ENCODE results near the gene GYG2.
"Not testable (repeated sequence)": the region's sequence is repeated elsewhere in the genome, so short reads cannot be mapped to it uniquely, and the experiment has no call there.

GYG2 gene

DNA sequence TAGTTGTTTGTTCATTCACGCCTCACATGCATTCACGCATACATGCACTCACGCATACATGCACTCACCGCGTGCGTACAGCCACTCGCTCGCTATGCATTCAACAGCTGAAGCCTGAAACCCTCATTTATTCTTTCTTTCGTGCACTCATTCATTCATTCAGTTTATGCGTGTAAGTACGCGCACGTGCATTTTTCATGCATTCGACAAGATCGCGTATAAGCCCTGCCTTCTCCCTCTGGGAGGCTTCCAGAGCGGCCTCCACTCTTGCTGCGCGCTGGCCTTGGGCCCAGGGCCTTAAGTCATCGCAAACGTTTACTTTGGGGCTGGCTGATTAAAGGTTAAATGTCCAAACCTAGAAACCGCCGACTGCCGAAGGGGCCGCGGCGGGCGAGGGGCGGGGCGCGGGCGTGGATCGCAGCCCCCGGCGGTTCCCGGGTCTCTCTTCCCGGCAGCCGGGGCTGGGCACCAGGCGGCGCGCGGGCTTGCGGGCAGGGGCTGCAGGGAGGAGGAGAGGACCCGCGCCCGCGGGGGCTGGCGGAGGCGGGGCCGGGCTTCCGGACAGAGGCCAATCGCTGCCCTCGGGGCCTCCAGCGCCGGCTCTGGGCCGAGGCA lies at the start of gene GYG2:
TSS of gene GYG2 (plus strand) at position 587 of the 615 bp plus-strand sequence. CDS start 1,259 bp downstream, outside the sequence.
- peak; percentile 10 for DNase-seq

DNA sequence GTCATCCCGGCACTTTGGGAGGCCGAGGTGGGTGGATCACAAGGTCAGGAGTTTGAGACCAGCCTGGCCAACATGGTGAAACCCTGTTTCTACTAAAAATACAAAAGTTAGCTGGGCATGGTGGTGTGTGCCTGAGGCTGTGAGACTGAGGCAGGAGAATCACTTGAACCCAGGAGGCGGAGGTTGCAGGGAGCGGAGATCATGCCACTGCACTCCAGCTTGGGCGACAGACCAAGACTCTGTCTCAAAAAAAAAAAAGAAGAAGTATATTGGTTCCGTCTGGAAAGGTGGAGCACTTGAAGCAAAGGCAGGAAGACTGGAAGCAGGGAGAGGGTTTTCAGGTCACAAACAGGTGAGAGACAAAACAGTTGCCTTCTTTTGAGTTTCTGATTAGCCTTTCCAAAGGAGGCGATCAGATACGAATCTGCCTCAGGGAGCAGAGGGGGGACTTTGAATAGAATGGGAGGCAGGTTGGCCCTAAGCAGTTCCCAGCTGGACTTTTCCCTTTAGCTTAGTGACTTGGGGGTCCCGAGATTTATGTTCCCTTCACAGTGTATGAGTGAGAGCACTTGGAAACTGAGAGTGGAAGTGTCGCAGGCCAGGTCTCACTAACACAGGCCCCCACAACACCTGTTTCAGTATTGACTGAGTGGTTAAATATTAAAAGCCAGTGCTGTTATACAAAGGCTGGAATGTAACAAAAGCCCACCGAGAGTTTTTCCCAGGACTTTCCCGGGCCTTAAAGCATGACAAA lies 48.1 kb upstream of the GYG2 start:
- DNase-seq, result not testable (repeated sequence)

DNA sequence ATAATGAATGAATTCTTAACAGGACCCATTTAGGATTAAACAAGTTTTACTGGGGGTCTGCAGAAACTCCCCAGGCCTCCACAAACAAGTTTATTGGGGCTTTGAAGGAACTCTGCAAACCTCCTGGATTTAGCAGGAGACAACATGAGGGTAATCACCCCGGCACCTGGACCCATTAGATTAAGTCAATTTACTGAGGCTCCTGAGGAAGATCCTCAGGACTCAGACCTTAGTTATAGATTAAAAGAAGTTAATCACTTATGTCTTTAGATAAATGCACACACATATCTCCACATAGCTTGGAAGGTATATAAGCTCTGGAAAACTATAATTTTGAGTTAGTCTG lies 47.5 kb upstream of the GYG2 start:
- DNase-seq, result no peak

DNA sequence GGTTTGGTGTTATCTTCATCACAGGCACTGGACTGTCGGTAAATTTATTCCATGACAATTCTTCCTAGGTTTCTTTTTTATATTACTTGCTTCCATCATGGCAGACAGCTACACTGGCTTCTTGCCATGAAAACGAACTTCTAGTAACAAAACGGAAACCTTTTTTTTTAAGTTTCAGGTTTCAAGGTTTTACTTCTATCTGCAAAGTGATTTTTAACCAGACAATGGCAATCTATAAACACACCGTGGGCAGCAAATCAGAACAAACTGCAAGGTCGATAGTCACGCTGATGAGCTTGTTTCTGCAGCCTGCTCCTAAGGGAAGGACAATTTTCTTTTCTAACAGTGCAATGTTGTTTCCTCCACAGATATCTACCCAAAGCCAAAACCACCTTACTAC lies 47.0 kb upstream of the GYG2 start:
- DNase-seq, result no peak

DNA sequence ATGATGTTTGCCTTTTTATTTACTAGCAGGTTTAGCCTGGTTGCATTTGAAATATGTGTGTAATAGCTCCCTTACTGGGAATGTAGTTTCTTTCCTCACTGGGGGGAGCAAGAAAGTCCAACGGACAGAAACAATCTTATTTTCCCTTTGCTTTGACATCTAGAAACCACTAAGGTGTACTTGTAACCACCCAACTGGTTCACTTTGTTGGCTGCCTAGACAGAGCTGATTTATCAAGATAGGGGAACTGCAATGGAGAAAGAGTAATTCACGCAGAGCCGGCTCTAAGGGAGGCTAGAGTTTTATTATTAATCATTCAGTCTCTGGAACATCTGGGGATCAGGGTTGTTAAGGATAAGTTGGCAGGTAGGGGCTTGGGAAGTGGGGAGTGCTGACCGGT lies 46.6 kb upstream of the GYG2 start:
- no peak for DNase-seq

DNA sequence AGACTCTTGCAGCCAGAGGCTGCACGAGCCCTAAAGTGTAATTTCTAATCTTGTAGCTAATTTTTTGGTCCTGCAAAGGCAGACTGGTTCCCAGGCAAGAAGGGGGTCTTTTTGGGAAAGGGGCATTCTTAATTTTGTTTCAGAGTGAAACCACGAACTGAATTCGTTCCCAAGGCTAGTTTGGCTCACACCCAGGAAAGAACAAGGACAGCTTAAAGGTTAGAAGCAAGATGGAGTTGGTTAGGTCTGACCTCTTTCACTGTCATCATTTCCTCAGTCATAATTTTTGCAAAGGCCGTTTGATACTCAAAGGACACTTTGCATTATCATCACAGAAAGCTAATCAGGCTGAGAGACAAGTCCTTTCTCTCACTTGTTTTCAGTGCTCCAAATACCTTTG lies 46.0 kb upstream of the GYG2 start:
- DNase-seq, result no peak

DNA sequence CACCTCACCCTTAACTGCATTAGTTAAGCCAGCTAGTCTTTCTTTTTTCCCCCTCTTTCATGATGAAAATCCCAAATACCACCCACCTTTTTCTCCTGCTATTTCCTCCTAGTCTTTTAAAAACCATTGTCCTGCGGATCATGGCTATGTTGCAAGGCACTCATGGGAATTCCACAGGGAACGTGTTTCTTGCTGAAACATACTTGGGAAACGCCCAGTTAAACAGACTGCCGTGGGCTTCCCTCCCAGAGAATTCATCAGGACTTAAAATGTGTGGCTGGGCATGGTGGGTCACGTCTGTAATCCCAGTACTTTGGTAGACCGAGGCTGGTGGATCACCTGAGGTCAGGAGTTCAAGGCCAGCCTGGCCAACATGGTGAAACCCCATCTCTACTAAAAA lies 44.7 kb upstream of the GYG2 start:
- no peak for DNase-seq

DNA sequence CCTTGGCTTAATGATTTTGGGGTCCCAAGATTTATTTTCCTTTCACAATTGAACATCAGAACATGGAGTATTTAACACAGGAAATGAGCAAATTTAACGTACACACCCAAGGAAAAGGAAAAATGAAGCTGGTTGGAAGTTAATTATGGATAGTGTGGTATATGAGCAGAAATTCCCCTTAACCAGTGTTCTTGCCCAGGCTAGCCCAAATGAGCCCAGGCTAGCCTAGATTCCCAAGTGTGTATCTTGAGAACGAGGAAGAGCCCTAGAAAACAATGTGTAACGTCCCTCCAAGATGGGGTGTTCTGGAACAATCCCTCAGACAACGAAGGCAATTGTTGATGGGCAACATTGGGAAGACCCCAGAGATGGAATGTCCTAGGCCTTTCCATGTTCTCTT lies 43.2 kb upstream of the GYG2 start:
- no peak for DNase-seq

DNA sequence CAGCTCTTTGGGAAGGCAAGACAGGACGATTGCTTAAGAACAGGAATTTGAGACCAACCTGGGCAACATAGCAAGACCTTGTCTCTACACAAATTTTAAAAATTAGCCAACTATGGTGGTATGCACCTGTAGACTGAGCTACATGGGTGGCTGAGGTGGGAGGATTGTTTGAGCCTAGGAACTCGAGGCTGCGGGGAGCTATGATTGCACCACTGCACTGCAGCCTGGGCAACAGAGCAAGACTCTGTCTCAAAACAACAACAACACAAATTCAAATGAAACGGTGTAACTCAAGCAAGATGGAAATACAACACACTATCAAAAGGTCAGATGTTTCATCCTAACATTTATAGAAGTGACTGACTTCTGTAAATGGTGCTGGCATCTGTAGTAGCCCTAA lies 39.8 kb upstream of the GYG2 start:
- no peak for DNase-seq

DNA sequence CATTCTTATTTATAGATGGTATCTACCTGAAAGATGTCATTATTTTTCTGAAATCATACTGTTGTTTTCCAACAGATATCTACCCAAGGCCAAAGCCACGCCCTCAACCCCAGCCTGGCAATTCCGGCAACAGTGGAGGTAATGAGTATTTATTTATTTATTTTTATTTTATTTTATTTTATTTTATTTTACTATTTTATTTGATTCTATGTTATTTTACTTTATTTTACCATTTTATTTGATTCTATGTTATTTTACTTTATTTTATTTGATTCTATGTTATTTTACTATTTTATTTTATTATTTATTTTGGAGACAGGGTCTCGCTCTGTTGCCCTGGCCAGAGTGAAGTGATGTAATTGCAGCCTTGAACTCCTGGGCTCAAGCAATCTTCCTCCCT lies 39.2 kb upstream of the GYG2 start:
- no peak for DNase-seq

DNA sequence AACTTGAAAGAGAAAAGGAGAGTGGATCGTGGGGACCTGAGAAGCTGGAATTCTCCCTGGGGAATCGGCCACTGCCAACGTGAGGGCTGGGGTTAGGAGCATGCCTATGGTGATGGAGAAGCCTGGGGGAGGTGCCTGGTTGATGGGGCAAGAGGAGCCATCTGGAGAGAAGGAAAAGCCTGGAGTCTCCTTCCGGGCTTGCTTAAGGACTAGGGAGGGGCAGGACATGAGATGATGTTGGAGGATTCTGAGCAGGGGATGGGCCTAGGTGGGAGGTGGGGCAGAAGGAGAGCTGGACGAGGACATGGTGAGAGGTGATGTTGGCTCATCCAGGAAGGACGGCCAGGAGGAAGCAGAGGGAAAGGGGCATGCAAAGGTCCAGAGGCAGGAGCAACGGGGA lies 35.0 kb upstream of the GYG2 start:
- no peak for DNase-seq

DNA sequence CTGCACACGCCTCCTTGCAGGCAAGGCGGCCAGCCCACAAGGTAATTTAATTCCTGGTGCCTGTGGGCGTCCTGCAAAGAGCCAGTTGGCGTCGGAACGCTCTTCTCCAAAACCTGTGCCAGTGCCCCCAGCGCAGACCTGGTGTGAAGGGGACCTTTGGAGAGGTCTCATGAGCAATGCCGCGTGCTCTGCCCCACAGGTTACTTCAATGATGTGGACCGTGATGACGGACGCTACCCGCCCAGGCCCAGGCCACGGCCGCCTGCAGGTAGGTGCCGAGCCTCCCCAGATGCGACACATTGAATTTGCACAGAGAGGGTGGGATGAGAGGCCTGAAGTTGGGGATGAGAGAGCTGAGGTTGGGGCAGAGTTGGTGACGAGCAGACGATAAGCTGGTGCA lies 34.4 kb upstream of the GYG2 start:
- DNase-seq, result no peak

DNA sequence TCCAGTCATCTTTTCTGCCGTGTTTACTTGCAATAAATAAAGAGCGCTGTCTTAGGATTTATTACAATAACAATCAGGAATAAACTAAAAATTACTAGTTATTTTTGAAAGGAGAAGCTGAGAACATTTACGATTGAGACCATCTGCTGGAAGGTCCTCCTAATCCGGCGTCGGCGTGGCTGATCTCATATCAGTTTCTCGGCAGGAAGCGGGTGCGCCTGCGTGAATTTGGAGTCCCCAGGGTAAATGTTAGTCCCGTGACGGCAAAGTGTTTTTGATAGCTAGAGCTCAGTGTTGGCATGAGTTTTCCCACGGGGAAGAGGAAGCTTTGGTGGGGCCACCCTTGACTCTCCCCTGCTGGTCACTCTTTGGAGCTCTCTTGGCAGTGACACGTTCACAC lies 31.9 kb upstream of the GYG2 start:
- DNase-seq, result not testable (repeated sequence)

DNA sequence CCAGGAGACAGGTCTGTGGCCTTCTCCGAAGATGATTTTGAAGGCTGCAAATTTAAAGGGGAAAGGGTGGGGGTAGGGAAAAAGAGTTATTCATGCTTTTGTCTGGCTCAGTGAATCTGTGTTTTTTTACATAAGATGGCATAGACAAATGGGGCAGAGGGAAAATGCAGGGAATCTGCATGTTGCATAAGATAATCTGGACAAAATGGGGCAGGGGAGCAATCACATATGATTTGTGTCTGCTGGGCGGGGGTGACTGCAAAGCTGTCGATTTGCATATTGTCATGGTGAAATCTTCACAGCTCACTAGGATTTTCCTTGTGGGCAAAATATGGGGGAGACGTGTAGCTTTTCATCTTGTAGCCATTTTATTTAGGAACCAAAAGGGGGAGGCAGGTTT lies 29.4 kb upstream of the GYG2 start:
- no peak for DNase-seq

DNA sequence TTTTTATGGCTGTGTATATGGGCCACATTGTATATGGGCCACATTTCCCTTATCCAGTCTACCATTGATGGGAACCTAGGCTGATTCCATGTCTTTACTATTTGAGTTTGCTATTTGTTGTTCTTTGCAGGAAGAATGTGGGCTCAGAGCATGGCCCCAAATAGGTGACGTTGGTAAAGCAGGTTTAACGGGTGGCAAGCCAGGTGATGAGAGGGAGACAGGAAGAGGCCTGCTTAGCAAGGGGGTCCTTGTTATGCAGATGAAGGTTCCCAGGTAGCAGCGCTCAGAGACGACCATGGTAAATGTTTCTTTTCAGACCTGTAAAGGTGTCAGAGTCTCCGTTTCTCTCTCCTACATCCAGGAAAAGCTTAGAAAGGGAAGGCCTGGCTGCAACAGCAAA lies 28.8 kb upstream of the GYG2 start:
- not testable (repeated sequence) for DNase-seq

DNA sequence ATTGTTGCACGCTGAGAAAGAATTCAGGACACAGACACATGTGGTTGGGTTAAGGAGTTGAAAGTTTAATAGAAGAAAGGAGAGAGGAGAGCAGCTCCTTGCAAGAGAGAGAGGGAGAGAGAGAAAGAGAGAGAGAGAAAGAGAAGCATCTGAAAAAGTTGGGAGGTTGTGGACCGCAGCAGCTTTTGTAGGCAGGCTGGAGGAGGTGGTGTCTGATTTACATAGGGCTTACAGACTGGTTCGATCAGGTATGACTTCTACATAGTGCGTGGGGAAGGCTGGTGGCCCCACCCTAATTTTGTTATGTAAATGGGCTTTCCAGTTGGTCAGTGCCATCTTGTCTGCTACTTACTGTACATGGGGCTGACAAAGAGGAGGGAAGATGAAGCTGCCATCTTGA lies 27.5 kb upstream of the GYG2 start:
- no peak for DNase-seq

DNA sequence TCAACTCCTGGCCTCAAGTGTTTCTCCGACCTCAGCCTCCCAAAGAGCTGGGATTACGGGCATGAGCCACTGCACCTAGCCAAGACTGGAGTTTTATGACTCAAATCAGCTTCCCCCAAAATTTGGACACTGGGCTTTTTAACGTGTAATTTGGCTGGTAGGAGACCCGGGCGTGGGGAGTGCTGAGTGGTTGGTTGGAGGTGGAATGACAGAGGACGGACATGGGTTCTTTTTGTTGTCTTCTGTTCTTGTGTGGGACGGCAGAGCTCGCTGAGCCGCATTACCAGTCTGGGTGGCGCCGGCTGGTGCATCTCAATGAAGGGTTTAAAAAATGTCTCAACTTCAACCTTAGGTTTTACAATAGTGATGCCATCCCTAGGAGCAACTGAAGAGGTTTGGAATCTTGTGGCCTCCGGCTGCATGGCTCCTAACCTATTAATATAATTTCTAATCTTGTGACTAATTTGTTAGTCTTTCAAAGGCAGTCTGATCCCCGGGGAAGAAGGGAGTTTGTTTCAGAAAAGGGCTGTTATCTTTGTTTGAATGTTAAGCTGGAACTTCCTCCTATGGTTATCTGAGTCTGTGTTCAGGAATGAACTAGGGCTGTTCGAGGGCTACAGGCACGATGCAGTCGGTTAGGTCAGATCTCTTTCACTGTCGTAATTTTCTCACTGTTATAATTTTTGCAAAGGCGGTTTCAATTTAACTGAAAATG lies 26.2 kb upstream of the GYG2 start:
- not testable (repeated sequence) for DNase-seq

DNA sequence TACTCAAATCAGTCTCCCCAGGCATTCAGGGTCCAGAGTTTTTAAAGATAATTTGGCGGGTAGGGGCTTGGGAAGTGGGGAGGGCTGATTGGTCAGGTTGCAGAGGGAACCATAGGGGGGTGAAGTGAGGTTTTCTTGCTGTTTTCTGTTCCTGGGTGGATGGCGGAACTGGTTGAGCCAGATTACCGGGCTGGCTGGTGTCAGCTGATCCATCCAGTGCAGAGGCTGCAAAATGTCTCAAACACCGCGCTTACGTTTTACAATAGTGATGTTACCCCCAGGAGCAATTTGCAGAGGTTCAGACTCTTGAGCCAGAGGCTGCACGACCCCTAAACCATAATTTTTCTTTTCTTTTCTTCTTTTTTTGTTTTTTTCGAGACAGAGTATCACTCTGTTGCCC lies 25.2 kb upstream of the GYG2 start:
- not testable (repeated sequence) for DNase-seq

DNA sequence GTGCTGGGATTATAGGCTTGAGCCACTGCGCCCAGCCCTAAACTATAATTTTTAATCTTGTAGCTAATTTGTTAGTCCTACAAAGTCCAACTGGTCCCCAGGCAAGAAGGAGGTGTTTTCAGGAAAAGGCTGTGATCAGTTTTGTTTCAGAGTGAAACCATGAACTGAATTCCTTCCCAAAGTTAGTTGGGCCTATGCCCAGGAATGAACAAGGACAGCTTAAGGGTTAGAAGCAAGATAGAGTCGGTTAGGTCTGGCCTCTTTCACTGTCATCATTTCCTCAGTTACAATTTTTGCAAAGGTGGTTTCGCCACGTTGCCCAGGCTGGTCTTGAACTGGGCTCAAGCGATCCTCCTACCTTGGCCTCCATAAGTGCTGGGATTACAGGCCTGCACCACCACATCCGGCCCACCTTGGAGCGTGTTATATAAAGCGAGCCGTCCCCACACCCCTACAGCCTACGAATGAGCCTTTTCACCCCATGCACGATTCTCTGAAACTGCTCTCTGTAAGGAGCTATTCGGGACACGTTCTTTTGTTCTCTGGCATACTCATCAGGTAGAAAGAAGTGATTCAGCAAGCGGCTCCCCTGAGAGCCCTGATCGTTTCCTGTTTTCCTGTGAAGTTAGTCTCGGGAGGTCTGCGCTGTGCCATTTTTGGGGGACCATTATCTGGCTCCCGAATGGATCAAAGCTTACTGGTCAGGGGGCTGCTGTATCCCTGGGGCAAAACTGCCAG lies 24.5 kb upstream of the GYG2 start:
- not testable (repeated sequence) for DNase-seq

DNA sequence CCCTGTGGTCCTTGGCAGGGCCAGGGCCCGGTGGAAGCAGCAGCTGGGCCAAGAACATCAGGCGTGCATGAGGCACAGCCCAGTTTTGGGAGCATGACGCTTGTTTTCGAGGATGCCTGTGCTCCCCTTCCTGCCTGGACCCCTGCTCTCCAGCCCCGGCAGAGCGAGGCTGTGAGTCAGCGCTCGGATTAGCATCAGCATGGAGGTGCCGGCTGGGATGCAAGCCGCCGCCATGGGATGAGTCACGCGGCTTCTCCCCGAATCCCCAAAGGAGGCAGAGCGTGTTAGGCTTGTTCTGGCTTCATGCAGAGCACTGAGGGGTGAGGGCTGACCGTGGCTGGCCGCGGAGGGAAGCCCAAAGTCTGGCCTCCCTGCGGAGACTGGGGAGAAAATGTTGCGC lies 23.9 kb upstream of the GYG2 start:
- peak; percentile 61 for DNase-seq

DNA sequence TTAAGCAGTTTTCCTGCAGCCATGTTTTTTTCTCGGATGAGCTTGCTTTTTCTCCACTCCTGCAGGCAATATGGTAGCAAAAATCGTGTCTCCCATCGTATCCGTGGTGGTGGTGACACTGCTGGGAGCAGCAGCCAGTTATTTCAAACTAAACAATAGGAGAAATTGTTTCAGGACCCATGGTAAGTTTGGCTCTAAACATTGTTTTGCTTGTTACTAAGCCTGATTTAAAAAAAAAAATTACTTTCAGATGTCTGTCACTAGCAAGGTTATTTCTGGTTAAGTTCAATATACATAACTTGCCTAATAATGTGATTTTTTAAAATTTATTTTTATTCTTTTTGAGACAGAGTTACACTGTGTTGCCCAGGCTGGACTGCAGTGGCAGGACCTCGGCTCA lies 17.5 kb upstream of the GYG2 start:
- no peak for DNase-seq

DNA sequence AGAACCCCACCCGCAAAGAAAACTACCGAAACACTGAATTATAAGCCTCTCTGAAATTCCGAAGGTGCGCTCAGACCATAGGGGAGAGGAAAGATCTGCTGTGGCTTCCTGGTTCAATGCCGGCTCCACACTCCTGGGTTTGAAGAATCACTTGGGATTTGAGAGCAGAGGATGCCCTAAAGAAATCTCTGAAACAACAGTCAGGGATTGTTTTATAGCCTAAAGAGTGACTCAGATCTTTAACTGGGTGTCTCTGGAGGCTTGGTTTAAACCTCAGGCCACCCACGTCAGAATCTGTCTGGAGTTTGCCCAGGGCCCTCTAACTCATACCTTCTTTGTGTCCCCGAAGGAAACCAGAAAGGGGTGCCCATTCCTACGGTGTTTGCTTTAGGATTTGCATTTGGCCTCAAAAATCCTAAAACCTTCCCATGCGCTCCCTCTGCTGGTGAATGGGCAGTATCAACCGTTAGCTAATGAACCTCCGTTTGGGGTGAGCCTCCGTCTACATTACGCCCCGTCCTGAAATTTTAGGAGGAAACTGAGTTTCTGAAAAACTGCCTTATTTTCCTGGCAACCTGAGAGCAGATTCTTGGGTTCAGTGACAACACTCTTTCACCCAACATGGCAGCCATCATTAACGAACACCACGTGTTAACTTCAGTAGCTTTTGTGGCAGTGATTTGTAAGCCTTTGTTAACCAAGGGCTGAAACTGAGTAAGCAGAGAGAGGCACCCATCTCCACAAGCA lies 16.4 kb upstream of the GYG2 start:
- not testable (repeated sequence) for DNase-seq

DNA sequence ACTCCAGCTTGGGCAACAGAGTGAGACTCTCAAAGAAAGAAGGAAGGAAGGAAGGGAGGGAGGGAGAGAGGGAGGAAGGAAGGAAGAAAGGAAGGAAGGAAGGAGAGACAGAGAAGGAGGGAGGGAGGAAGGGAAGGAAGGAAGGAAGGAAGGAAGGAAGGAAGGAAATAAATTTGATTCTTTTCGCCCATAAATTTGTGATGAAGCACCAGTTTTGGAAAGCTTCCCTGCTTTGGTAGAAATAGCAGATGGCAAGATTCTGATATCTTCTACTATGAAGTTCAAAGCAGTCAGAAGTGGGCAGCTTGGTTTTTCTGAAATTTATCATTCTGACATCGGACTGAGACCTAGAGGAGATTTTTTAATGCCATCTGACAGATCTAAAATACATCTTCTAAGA lies 11.7 kb upstream of the GYG2 start:
- DNase-seq, result no peak

Data from GOT3 (cell line).